Skeletal muscle cell (primary cell): ENCODE results near the gene TMEM245.

Source experiments
- DNase-seq: peaks from one replicate; pipeline ENCODE4 v3.0.0-alpha.2; 2010; ENCODE audit warnings: low read depth
- H3K4me3 ChIP-seq: 2 replicates; pipeline ENCODE4 v1.5.1; 2011; ENCODE audit warnings: low read depth, mild to moderate bottlenecking, control low read depth, low read length, moderate library complexity

Gene TMEM245

GRCh38 chr9:109119439-109120203, at the start of gene TMEM245:
Gene TMEM245 (minus strand): TSS chr9:109119947. CDS start chr9:109119913, 34 bp downstream.
- peak; percentile 99 for DNase-seq
- H3K4me3 ChIP-seq: peak within 1 kb of the TSS; percentile 86

- no peak for DNase-seq
- H3K4me3 ChIP-seq: no peak overlapping the region
These were observed 48.4 kb upstream of the TMEM245 start for GRCh38 chr9:109168170-109168569.

- no peak overlapping the region for H3K4me3 ChIP-seq
- DNase-seq: no peak
These were observed 48.0 kb upstream of the TMEM245 start for GRCh38 chr9:109167716-109168115.

DNA sequence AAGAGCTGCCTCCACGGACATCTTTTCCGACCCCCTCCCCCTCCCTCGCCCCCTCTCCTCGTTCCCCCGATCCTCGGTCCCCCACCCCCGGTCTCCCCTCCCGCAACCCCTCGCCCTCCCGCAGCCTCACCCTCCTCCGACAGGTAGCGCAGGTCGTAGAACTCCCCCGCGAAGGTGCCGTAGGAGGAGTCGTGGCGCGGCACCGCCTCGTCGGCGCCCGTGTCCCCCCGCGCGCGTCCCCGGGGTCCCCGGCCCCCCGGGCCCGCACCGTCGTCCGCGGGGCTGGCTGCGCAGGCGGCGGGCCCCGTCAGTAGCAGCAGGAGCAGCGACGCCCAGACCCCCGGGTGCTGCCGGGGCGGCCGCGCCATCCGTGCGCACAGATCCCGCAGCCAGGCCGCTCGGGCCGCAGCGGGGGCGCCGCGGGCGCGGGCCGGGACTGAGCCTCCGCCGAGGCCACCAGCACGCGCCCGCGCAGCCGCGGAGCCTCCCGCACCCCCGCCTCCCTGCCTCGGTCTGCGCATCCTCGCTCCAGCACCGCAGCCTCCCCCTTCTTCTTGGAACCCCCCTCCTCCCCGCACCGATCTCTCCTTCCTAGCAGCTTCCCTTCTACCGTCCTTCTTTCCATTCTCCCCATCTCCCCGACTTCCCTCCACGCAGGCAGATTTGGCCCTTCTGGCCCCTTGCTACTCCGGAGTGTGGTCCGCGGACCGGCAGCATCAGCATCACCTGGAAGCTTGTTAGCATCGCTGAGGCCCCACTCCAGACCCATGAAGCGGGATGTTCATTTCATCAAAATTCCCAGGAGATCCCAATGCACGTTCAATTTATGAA, 47.2 kb upstream of the TMEM245 start, which contains the start of gene FRRS1L:
TSS of gene FRRS1L (minus strand) at position 479 of the 831 bp plus-strand sequence. CDS start at position 368, 111 bp downstream.
- no peak for DNase-seq
- H3K4me3 ChIP-seq: peak within 1 kb of the TSS; percentile 31

DNA sequence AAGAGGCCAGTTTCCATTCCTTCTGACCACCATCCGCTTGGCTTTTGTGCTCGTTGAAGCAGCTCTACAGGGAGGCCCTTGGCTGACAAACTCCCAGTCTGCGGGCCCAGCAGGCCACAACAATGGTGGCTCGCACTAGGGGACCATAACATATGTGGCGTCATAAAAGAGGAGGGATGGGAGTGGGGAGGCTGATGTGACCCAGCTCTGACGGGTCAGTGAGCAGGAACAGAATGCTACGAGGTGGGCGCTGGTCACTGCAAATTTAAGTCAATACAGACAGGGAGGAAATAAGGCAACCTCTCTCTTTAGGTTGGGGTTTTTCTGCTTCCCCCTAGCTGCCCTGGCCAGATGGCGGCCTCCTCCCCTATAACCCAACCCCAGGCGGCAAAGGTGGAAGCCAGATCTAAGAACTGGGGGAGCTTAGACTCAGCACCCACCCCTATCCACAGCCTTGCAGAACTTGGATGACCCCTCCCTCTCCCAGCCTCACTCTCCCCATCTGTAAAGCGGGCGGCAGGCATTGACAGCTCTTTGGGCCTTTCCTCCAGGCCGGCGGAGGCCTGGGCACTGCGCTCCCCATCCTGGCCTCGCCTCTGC, 46.5 kb upstream of the TMEM245 start:
- no peak overlapping the region for H3K4me3 ChIP-seq
- DNase-seq: no peak

DNA sequence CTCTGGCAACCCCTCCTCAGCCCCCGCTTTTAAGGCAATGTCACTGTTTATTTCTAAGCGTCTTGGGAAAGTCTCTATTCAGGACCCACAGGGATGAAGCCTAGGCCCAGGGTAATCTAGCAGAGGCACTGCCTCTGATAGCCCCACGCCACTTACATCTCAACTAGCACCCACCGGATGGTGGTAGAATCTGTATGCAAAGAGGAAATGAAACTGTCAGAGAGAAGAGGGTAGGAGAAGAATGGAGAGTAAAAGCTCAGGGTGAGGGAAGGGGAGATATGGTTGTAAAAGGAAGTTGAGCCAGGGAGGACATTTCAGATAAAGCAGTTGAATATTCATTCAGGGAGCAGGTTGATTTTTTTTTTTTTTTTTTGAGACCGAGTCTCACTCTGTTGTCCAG, 44.3 kb upstream of the TMEM245 start:
- H3K4me3 ChIP-seq: no peak overlapping the region
- no peak for DNase-seq

DNA sequence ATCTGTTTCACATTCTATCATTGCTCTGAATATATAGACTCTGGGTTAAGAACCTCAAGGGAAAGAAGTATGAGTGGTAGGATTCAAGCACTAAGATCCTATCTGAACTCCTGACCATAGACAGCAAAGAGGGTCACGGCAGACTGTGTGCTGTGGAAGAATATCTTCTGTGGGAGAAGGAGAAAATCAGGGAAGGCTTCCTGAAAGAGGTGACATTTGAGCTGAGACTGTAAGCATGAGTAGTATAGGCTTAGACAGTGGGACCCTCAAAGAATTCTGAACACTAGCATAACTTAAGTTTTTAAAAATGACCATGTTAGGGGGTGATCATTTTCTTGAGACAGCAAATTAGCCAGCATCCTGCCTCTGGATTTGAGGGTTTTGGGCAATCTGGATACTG, 43.4 kb upstream of the TMEM245 start:
- no peak for DNase-seq
- no peak overlapping the region for H3K4me3 ChIP-seq

- no peak for DNase-seq
- no peak overlapping the region for H3K4me3 ChIP-seq
These were observed 42.9 kb upstream of the TMEM245 start for GRCh38 chr9:109162677-109163076.

GRCh38 chr9:109161471-109161870, 41.7 kb upstream of the TMEM245 start:
- no peak overlapping the region for H3K4me3 ChIP-seq
- DNase-seq: no peak

DNA sequence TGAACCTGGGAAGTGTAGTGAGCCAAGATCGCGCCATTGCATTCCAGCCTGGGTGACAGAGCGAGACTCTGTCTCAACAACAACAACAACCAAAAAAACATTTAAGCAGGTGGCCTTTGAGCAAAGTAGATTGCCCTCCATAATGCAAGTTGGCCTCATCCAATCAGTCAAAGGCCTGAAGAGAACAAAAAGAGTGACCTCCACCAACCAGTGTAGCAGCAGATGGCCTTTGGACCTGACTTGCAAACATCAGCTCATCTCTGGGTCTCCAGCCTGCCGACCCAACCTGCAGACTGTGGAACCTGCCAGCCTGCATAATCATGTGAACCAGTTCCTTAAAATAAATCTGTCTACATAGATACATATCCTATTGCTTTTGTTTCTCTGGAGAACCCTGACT, 39.8 kb upstream of the TMEM245 start:
- no peak overlapping the region for H3K4me3 ChIP-seq
- no peak for DNase-seq

DNA sequence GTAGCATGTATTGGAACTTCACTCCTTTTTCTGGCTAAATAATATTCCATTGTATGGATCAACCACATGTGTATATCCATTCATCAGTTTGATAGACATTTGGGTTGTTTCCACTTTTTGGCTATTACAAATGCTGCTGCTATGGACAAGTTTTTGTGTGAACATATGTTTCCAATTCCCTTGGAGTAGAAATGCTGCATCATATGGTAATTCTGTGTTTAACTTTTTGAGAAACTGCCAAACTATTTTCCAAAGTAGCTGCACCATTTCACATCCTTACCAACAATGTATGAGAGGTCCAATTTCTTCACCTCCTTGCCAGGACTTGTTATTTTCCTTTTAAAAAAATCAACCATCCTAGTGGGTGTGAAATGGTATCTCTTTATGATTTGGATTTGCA, 38.9 kb upstream of the TMEM245 start:
- no peak overlapping the region for H3K4me3 ChIP-seq
- no peak for DNase-seq

- no peak for DNase-seq
- no peak overlapping the region for H3K4me3 ChIP-seq
These were observed 37.0 kb upstream of the TMEM245 start for GRCh38 chr9:109156708-109157107.

DNA sequence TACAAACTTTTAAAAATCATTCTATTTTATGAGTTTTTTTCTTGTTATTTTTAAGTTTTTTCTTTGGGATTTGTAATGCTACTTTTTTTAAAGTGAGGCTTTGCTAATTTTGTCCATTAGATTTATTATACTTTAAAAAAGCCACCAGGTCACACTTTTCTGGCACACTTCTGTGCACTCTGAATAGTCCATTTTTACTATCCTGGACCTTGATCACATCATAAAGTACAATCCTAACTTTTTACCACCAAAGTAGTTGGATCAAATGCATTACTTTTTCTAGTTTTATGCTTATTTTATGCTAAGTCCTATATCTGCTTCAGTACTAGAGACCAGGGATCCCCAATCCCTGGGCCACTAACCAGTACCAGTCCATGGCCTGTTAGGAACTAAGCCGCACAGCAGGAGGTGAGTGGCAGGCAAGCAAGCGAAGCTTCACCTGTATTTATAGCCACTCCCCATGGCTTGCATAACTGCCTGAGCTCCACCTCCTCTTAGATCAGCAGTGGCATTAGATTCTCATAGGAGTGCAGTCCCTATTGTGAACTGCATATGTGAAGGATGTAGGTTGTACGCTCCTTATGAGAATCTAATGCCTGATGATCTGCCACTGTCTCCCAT, 31.3 kb upstream of the TMEM245 start:
- no peak overlapping the region for H3K4me3 ChIP-seq
- DNase-seq: no peak

- H3K4me3 ChIP-seq: no peak overlapping the region
- no peak for DNase-seq
These were observed 30.0 kb upstream of the TMEM245 start for GRCh38 chr9:109149722-109150121.

DNA sequence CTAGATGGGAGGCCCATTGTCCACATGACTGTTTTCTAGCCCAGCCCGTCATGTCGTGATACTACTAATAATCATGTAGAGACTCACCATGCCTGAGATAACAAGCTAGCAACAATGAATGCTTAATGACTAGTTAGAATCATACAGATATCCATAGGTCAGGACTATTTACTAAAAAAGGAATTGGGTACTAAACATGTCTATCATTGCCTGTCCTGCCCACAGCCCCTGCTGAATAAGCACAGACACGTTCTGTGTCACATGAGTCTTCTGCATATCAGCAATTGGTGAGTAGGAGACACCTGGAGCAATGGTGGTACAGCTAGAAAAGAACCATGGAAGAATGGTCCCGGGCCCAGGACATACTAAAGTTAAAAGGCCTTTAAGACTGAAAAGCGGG, 29.3 kb upstream of the TMEM245 start:
- DNase-seq: no peak
- no peak overlapping the region for H3K4me3 ChIP-seq

DNA sequence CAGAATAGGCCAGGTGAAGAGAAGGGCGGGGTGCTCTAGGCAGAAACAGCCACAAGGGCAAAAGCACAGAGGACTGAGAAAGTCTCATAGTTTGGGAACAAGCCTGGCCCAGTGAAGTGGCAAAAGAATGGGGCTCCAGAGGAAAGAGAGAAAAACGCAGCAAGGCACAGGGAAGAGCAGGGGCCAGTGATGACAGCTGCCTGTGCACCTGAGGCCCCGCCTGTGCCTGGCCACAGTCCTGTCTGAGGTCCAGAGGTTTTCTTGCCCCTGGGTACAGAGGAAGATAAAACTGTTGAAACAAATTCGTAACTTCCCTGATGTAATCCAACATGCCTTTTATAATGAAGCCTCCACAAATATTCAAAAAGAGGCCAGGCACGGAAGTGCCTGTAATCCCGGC, 25.3 kb upstream of the TMEM245 start:
- no peak for DNase-seq
- no peak overlapping the region for H3K4me3 ChIP-seq

GRCh38 chr9:109143881-109144562, 24.3 kb upstream of the TMEM245 start:
- no peak for DNase-seq
- H3K4me3 ChIP-seq: no peak overlapping the region

DNA sequence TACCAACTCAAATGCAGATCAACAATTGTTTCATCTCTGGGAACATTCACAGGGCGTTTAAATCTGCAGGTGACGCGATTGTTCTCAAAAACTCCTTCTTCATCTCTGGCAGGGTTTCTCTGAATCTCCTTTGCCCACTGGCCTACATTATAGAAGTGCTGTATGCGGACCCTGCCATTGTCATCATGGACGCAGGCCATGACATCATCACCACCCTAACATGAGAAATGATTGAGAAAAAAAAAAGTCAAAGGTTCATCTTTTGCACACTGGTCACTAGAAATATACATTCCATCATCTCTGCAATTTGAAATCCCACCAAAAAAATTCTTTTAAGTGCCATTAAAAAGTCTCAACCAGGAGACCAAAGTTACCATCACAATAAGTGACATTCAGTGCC, 21.6 kb upstream of the TMEM245 start:
- no peak for DNase-seq
- H3K4me3 ChIP-seq: no peak overlapping the region

- no peak overlapping the region for H3K4me3 ChIP-seq
- DNase-seq: no peak
These were observed 20.1 kb upstream of the TMEM245 start for GRCh38 chr9:109139851-109140250.
